Neuron (in vitro differentiated cells): ENCODE results near the gene PFKP.

Experiments used
- H2AFZ ChIP-seq: one replicate; pipeline ENCODE4 v1.6.1; 2013; ENCODE audit warnings: low read depth, mild to moderate bottlenecking, inconsistent platforms, low read length, moderate library complexity
- H3K27me3 ChIP-seq: one replicate; pipeline ENCODE4 v1.6.1; 2013; ENCODE audit warnings: low read length; ENCODE audit not compliant: insufficient read depth
- H3K36me3 ChIP-seq: one replicate; pipeline ENCODE4 v1.6.1; 2013; ENCODE audit warnings: low read length; ENCODE audit not compliant: insufficient read depth
- H3K4me1 ChIP-seq: one replicate; pipeline ENCODE4 v1.6.1; 2013; ENCODE audit warnings: low read length; ENCODE audit not compliant: insufficient read depth
- H3K4me3 ChIP-seq: 2 replicates; pipeline ENCODE4 v1.5.1; 2013; ENCODE audit warnings: mild to moderate bottlenecking, low read length, moderate library complexity
- H3K9me3 ChIP-seq: one replicate; pipeline ENCODE4 v1.6.1; 2013; ENCODE audit warnings: low read length

The PFKP gene

GRCh38 chr10:3147117-3147820 lies 79.9 kb downstream of the PFKP start:
- no peaks in the 10 kb centered on the region for H3K9me3 ChIP-seq
- H3K36me3 ChIP-seq, result peaks cover 83% of the 10 kb centered on the region
- no peaks in the 10 kb centered on the region for H3K27me3 ChIP-seq
- H3K4me3 ChIP-seq, result no peak overlapping the region
- no peaks in the 10 kb centered on the region for H3K4me1 ChIP-seq
- no peak overlapping the region for H2AFZ ChIP-seq

- no peak overlapping the region for H2AFZ ChIP-seq
- H3K36me3 ChIP-seq, result peaks cover 81% of the 10 kb centered on the region
- H3K9me3 ChIP-seq, result no peaks in the 10 kb centered on the region
- no peaks in the 10 kb centered on the region for H3K27me3 ChIP-seq
- no peaks in the 10 kb centered on the region for H3K4me1 ChIP-seq
- H3K4me3 ChIP-seq, result no peak overlapping the region
Measured at GRCh38 chr10:3148041-3148440, 80.7 kb downstream of the PFKP start.

GRCh38 chr10:3148994-3149393 lies 81.6 kb downstream of the PFKP start:
- Histone ChIP-seq H3K36me3 (peaks cover 76% of the 10 kb centered on the region), H3K4me1 (no peaks in the 10 kb centered on the region), H2AFZ (no peak overlapping the region), H3K4me3 (no peak overlapping the region), H3K27me3 (no peaks in the 10 kb centered on the region), H3K9me3 (no peaks in the 10 kb centered on the region)

GRCh38 chr10:3149918-3150317 lies 82.6 kb downstream of the PFKP start:
- H2AFZ ChIP-seq, result no peak overlapping the region
- no peaks in the 10 kb centered on the region for H3K9me3 ChIP-seq
- H3K27me3 ChIP-seq, result no peaks in the 10 kb centered on the region
- H3K4me3 ChIP-seq, result no peak overlapping the region
- no peaks in the 10 kb centered on the region for H3K4me1 ChIP-seq
- H3K36me3 ChIP-seq, result peaks cover 76% of the 10 kb centered on the region

- no peaks in the 10 kb centered on the region for H3K27me3 ChIP-seq
- H3K4me1 ChIP-seq, result no peaks in the 10 kb centered on the region
- H2AFZ ChIP-seq, result no peak overlapping the region
- H3K36me3 ChIP-seq, result peaks cover 76% of the 10 kb centered on the region
- no peaks in the 10 kb centered on the region for H3K9me3 ChIP-seq
- H3K4me3 ChIP-seq, result no peak overlapping the region
Measured at GRCh38 chr10:3150366-3150765, 83.0 kb downstream of the PFKP start.

GRCh38 chr10:3150961-3151360 lies 83.6 kb downstream of the PFKP start:
- Histone ChIP-seq H3K27me3 (no peaks in the 10 kb centered on the region), H2AFZ (no peak overlapping the region), H3K36me3 (peaks cover 76% of the 10 kb centered on the region), H3K9me3 (no peaks in the 10 kb centered on the region), H3K4me3 (no peak overlapping the region), H3K4me1 (no peaks in the 10 kb centered on the region)

GRCh38 chr10:3151889-3152565 lies 84.7 kb downstream of the PFKP start:
- Histone ChIP-seq H3K36me3 (peaks cover 74% of the 10 kb centered on the region), H3K27me3 (no peaks in the 10 kb centered on the region), H3K4me3 (no peak overlapping the region), H3K9me3 (no peaks in the 10 kb centered on the region), H2AFZ (no peak overlapping the region), H3K4me1 (no peaks in the 10 kb centered on the region)

GRCh38 chr10:3152566-3152935 lies 85.2 kb downstream of the PFKP start:
- Histone ChIP-seq H3K36me3 (peaks cover 74% of the 10 kb centered on the region), H3K4me3 (no peak overlapping the region), H3K4me1 (no peaks in the 10 kb centered on the region), H3K9me3 (no peaks in the 10 kb centered on the region), H2AFZ (no peak overlapping the region), H3K27me3 (no peaks in the 10 kb centered on the region)

GRCh38 chr10:3154666-3155065 lies 87.3 kb downstream of the PFKP start:
- Histone ChIP-seq H3K27me3 (no peaks in the 10 kb centered on the region), H3K4me3 (no peak overlapping the region), H3K4me1 (no peaks in the 10 kb centered on the region), H2AFZ (no peak overlapping the region), H3K36me3 (peaks cover 78% of the 10 kb centered on the region), H3K9me3 (no peaks in the 10 kb centered on the region)

- H3K4me3 ChIP-seq, result no peak overlapping the region
- no peaks in the 10 kb centered on the region for H3K27me3 ChIP-seq
- no peaks in the 10 kb centered on the region for H3K4me1 ChIP-seq
- H2AFZ ChIP-seq, result no peak overlapping the region
- H3K36me3 ChIP-seq, result peaks cover 88% of the 10 kb centered on the region
- no peaks in the 10 kb centered on the region for H3K9me3 ChIP-seq
Measured at GRCh38 chr10:3159152-3159551, 91.8 kb downstream of the PFKP start.

GRCh38 chr10:3162533-3162932 lies 95.2 kb downstream of the PFKP start:
- peaks cover 89% of the 10 kb centered on the region for H3K36me3 ChIP-seq
- no peaks in the 10 kb centered on the region for H3K27me3 ChIP-seq
- H3K9me3 ChIP-seq, result no peaks in the 10 kb centered on the region
- no peak overlapping the region for H3K4me3 ChIP-seq
- no peaks in the 10 kb centered on the region for H3K4me1 ChIP-seq
- H2AFZ ChIP-seq, result no peak overlapping the region

- Histone ChIP-seq H2AFZ (no peak overlapping the region), H3K27me3 (no peaks in the 10 kb centered on the region), H3K4me3 (no peak overlapping the region), H3K4me1 (no peaks in the 10 kb centered on the region), H3K9me3 (no peaks in the 10 kb centered on the region), H3K36me3 (peaks cover 84% of the 10 kb centered on the region)
Measured at GRCh38 chr10:3163879-3164278, 96.5 kb downstream of the PFKP start.

- Histone ChIP-seq H3K9me3 (no peaks in the 10 kb centered on the region), H3K36me3 (peaks cover 82% of the 10 kb centered on the region), H3K4me3 (no peak overlapping the region), H2AFZ (no peak overlapping the region), H3K4me1 (no peaks in the 10 kb centered on the region), H3K27me3 (no peaks in the 10 kb centered on the region)
Measured at GRCh38 chr10:3165196-3165595, 97.8 kb downstream of the PFKP start.
